NOMO-1 (cell line): Measurements from ENCODE around the gene EYS.

Source experiments
- DNase-seq, 2 experiments: peaks; one replicate each; lab custom pipeline; 2025; ENCODE audit not compliant: unreplicated experiment in 2 of 2; lab: John Stamatoyannopoulos, UW

Gene EYS

GRCh38 chr6:64415926-64416325 is 1291.1 kb downstream of the EYS start:
- DNase-seq = no peak

- no peak for DNase-seq
Measured at GRCh38 chr6:64411226-64411625, 1295.8 kb downstream of the EYS start.

- no peak for DNase-seq
Measured at GRCh38 chr6:64409948-64410347, 1297.1 kb downstream of the EYS start.

- no peak for DNase-seq
Measured at GRCh38 chr6:64404396-64404795, 1302.6 kb downstream of the EYS start.

GRCh38 chr6:64383277-64383676 is 1323.7 kb downstream of the EYS start:
- DNase-seq = no peak

GRCh38 chr6:64376394-64376793 is 1330.6 kb downstream of the EYS start:
- DNase-seq = no peak

GRCh38 chr6:64357430-64357829 is 1349.6 kb downstream of the EYS start:
- DNase-seq = no peak

GRCh38 chr6:64347411-64347810 is 1359.6 kb downstream of the EYS start:
- DNase-seq = no peak

GRCh38 chr6:64335195-64335594 is 1371.8 kb downstream of the EYS start:
- DNase-seq = no peak

- DNase-seq = no peak
Measured at GRCh38 chr6:64334636-64335035, 1372.4 kb downstream of the EYS start.

GRCh38 chr6:64330694-64331307 is 1376.2 kb downstream of the EYS start:
- DNase-seq = peak in 1 of 2 experiments; percentile 2

- no peak for DNase-seq
Measured at GRCh38 chr6:64326939-64327338, 1380.1 kb downstream of the EYS start.

GRCh38 chr6:64325093-64325492 is 1381.9 kb downstream of the EYS start:
- no peak for DNase-seq

- DNase-seq = no peak
Measured at GRCh38 chr6:64310214-64310613, 1396.8 kb downstream of the EYS start.

- DNase-seq = no peak
Measured at GRCh38 chr6:64301307-64302236, 1405.5 kb downstream of the EYS start.

GRCh38 chr6:64299176-64299575 is 1407.8 kb downstream of the EYS start:
- no peak for DNase-seq

- DNase-seq = no peak
Measured at GRCh38 chr6:64294034-64294433, 1413.0 kb downstream of the EYS start.

GRCh38 chr6:64293298-64293697 is 1413.7 kb downstream of the EYS start:
- no peak for DNase-seq

GRCh38 chr6:64290867-64291266 is 1416.2 kb downstream of the EYS start:
- DNase-seq = no peak

- DNase-seq = no peak
Measured at GRCh38 chr6:64289931-64290330, 1417.1 kb downstream of the EYS start.

- DNase-seq = no peak
Measured at GRCh38 chr6:64288351-64288750, 1418.7 kb downstream of the EYS start.

- DNase-seq = no peak
Measured at GRCh38 chr6:64281167-64281566, 1425.9 kb downstream of the EYS start.
